ENCODE measurements around the gene ZNF79. TPM values are rescaled to one million over a fixed set of nuclear protein-coding genes. Genes with fewer than 3 reads are reported as not detected.

ZNF79 gene
- total and polyA plus RNA-seq, 2 of the 8 experiments (the other 6 are each of a cell fraction or from before 2014, with no cell fraction given): 2.4 to 7.4 TPM

DNA sequence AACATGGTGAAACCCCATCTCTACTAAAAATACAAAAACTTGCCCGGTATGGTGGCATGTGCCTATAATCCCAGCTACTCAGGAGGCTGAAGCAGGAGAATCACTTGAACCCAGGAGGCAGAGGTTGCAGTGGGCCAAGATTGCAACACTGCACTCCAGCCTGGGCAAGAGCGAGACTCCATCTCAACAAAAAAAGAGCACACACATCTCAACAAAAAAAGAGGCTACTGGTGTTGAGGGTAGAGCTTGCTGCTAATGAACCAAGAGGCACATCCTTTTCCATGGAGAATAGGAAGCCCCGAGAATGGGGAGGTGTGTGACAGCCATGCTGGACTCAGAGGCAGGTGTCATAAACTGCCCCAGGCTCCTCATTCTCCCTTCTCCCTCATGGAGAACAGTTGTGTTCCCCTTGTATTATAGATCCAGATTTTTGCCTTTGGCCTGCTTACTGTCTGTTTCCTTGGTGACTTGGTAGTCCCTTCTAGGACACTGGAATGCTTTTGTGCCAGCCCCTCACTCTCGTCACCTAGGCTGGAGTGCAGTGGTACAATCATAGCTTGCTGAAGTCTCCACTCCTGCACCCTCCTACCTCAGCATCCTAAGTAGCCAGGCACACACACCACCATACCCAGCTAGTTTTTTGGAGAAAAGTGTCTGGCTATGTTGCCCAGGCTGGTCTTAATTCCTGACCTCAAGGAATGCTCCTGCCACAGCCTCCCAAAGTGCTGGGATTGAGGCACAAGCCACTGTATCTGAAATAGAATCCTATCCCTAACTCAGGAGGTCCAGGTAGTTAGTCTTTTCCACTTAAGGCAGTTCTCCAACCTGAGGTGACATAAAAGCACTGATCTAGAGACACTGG lies 21.9 kb downstream of the ZNF79 start (continued):
- peak; percentile 58 for TF ChIP-seq CHD7 (IDR thresholded peaks at IDR 0.05; ENCODE audit: insufficient replicate concordance, low read length)

Data from H1 (cell line).